Measurements from ENCODE around the gene DYNLT2. TPM values are rescaled to one million over a fixed set of nuclear protein-coding genes. Genes with fewer than 3 reads are reported as not detected.

Gene DYNLT2
- total and polyA plus RNA-seq, 2 of the 13 experiments (the other 11 are each of a cell fraction or from before 2014, with no cell fraction given), result 2.1 to 4.3 TPM

GRCh38 chr6:169751242-169752073 lies at the start of gene DYNLT2, which contains the start of gene ERMARD (continued):
- TF ChIP-seq ZHX1 (CRISPR knock-in tag; IDR thresholded peaks at IDR 0.05; ENCODE audit: low read depth) (peak; percentile 97), ZNF878 (CRISPR knock-in tag; IDR thresholded peaks at IDR 0.05) (peak; percentile 39; the same call in 1 of the 2 replicates), ZNF280D (CRISPR knock-in tag; IDR thresholded peaks at IDR 0.05) (peak; percentile 87; the same call in 1 of the 2 replicates), PHF8 (CRISPR knock-in tag; IDR thresholded peaks at IDR 0.05) (peak; percentile 96), ZNF430 (CRISPR knock-in tag; IDR thresholded peaks at IDR 0.05) (peak; percentile 98), TAF1 (CRISPR knock-in tag; IDR thresholded peaks at IDR 0.05) (peak; percentile 90), RXRB (CRISPR knock-in tag; IDR thresholded peaks at IDR 0.05; ENCODE audit: borderline replicate concordance) (peak; percentile 77; the same call in 1 of the 2 replicates), HOXA5 (CRISPR knock-in tag; IDR thresholded peaks at IDR 0.05) (peak; percentile 93), ADNP (CRISPR knock-in tag; IDR thresholded peaks at IDR 0.05) (0 out of 2 replicates have a peak, but pooled peaks have one; percentile 60), RXRA (CRISPR knock-in tag; IDR thresholded peaks at IDR 0.05) (peak; percentile 85), JDP2 (CRISPR knock-in tag; IDR thresholded peaks at IDR 0.05; ENCODE audit: borderline replicate concordance) (peak; percentile 18; the same call in 1 of the 2 replicates), ZNF776 (CRISPR knock-in tag; IDR thresholded peaks at IDR 0.05) (peak; percentile 97; the same call in 1 of the 2 replicates), ZNF207 (IDR thresholded peaks at IDR 0.05; ENCODE audit: borderline replicate concordance) (no peak), TFDP2 (CRISPR knock-in tag; IDR thresholded peaks at IDR 0.05) (peak; percentile 98), ZBTB38 (CRISPR knock-in tag; IDR thresholded peaks at IDR 0.05) (peak; percentile 99), CSRNP1 (CRISPR knock-in tag; IDR thresholded peaks at IDR 0.05) (peak; percentile 97), SNRNP70 (IDR thresholded peaks at IDR 0.05; ENCODE audit: low read depth, low read length) (no peak), HNF1B (CRISPR knock-in tag; IDR thresholded peaks at IDR 0.05) (peak; percentile 98), EZH2 (conservative IDR thresholded peaks at IDR 0.05; ENCODE audit: low read depth, low read length) (no peak)

Data from HepG2 (cell line).